NCI-H510A (cell line): ENCODE measurements around the gene SRRT.
"Not testable (repeated sequence)": the region's sequence is repeated elsewhere in the genome, so short reads cannot be mapped to it uniquely, and the experiment has no call there.

ENCODE experiments used
- DNase-seq: peaks from one replicate; lab custom pipeline; 2025; lab: John Stamatoyannopoulos, UW

Gene SRRT

DNA sequence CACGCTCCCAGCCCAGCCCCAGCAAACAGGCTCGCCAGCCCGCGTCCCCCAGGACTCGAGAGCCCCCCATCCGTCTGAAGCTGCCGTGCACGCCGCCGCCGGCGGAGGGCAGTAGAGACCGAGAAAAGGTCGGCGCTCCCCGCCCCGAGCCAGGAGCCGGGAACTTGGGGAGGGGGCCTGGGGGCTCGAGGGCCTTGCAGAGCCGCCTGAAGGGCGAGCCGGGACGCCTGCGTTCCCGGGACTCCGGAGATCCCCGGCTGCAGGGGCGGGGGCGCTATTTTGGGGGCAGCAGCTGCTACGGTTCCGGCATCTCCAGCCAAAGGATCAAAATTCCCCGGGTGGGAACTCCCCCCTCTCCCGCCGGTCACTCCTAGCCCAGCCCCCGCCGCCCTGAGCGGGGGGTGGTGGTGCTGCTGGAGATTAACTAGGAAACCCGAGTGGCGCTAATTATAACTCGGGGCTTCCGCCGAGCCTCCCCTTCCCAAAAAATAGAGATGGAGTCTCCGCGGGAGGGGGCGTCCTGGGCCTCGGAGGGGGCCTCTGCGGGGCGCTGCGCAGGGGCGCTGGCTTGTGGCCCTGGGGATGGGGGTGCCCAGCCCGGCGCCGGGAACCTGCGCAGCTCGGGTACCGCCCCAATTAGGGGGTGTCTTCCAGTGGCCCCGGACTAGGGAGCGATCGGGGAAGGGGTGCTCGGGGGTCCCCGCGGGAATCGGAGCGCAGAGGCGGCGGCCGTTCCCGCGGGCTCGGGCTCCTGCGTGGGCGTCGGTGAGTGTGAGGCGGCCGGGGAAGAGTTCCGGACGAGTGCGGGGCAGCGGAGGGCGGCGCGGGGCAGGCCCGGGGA is 20.2 kb downstream of the SRRT start:
- DNase-seq: no peak

DNA sequence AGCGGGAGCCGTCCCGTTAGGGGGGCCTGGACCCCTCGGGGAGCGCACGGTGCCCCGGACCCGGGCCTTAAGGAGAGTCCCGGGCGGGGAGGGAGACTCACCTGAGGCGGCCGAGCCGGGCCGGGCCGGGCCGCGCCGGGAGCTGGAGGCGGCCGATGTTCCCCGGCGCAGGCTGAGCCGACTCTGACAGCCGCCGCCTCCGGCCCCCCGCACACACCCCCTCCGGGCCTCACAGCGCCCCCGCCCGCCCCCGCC is 20.7 kb downstream of the SRRT start, which contains the start of gene ACHE:
Gene ACHE (minus strand): TSS at position 188 of the 255 bp plus-strand sequence. CDS start 1,656 bp downstream, outside the sequence.
- DNase-seq: no peak

DNA sequence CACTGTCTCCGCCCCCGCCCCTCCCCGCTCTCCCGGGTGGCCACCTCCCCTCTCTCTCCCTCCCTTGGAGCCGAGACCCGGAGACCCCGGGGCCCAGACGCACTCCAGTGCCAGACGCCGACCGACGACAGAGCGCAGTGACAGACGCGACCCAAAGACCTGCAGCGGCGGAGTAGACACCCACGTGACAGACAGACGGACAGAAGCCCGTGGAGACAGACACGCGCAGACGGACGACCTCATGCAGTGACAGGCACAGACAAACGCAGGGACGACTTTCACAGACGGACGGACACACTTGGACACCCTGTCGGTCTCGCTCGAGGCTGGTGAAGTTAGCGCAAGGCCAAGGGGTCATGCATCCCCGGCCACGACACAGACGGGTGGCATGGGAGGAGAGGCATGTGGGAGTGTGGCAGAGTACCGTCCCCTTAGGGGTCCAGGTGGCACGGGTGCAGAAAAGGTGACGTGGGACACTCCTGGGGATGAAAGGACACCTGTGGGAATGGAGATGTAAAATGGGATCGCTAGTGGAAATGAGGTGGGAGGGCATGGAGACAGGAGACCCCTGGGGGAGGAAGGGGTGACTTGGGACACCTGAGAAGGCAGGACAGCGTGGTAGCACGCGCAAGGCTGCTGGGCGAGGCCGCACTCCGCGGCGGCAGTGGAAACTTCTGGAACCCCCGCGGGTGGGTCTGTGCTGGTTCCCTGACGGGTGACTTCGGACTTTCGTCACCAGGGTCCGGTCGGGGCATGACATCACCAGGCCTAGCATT is 21.2 kb downstream of the SRRT start:
- DNase-seq: no peak

- no peak for DNase-seq
Observed at GRCh38 chr7:100896732-100897608, 22.1 kb downstream of the SRRT start.

DNA sequence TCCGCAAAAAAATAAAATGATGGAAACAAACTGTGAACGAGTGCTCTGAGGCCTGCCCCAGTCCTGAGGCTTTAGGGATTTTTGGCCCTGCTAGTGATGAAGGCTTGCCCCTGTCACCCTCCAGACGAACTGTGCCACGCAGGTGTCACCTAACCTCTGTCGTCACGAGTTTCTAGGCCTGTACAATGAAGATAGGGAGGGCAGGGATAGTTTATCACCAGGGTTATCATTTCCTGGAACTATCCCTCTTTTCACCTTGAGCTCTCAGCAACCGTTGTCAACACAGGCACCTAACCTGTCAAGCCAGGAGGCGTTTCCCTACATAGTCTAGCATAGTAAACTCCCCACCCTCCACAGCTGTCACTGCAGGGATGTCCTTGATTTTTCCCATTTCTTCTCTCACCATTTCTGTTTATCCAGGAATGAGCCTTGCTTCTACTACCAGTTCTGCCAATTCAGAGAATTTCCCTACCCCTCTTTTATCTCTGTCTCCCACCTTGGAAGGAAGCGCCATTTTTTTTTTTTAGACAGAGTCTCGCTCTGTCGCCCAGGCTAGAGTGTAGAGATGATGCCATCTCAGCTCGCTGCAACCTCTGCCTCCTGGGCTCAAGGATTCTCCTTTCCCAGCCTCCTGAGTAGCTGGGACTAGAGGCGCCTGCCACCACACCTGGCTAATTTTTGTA is 23.0 kb downstream of the SRRT start:
- no peak for DNase-seq

DNA sequence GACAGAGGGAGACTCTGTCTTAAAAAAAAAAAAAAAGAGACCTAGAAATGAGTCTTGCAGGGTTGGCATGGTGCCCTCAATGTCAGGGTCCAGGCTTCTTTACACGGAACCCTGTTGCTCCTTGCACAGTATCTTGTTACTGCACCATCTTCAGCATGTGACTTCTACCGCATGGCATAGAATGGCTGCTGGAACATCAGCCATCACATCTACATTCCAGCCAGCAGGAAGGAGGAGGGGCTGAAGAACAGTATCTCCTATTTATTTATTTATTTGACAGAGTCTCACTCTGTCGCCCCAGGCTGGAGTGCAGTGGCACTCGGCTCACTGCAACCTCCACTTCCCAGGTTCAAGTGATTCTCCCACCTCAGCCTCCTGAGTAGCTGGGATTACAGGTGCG is 24.5 kb downstream of the SRRT start:
- no peak for DNase-seq

DNA sequence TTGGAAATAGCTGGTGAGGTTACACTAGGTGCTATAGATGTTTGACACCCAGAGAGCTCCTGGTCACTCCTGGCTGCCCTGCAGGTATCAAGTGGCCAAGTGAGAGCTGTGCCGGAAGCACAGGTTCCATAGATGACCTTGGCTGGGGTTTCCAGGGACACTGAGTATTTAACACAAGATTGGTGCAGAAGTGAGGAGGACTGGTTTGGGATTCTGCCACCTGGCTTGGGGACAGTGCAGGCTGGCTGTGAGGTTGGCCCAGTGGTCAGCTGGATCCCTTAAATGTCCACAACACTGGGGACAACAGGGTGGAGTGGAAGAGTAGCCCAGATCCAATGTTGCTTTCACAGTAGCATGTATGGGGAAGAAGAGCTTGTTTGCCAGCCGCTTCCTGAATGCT is 26.1 kb downstream of the SRRT start:
- no peak for DNase-seq

- no peak for DNase-seq
Observed at GRCh38 chr7:100901921-100902332, 27.0 kb downstream of the SRRT start.

DNA sequence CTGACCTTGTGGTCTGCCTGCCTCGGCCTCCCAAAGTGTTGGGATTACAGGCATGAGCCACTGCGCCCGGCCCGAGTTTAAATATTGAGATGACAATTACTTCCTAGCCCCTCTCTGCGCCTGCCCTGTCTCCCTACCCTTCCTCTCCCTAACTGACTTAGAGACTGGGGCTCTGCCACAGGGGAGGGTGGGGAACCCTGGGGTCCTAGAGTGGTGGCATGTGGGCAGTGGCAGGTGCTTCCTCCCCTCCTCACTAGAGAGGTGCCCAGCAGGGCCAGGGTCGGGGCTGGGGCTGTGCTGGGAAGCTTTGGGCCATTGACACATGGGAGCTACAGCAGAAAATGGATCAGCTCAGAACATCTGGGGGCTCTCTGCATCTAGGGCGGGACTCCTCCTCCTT is 27.7 kb downstream of the SRRT start:
- no peak for DNase-seq

GRCh38 chr7:100908512-100908911 is 33.6 kb downstream of the SRRT start:
- DNase-seq: no peak

DNA sequence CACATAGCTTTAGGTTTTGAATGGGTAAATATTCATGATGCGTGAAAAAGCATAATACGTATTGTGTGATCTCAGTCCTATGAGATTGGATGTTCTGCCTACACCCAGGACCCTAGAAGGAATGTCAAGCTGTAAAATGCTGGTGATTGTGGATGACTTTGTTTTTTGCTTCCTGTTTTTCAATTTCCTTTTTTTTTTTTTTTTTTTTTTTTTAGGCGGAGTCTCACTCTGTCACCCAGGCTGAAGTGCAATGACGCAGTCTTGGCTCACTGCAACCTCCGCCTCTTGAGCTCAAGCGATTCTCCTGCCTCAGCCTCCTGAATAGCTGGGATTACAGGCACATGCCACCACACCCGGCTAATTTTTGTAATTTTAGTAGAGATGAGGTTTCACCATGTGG is 35.5 kb downstream of the SRRT start:
- not testable (repeated sequence) for DNase-seq

DNA sequence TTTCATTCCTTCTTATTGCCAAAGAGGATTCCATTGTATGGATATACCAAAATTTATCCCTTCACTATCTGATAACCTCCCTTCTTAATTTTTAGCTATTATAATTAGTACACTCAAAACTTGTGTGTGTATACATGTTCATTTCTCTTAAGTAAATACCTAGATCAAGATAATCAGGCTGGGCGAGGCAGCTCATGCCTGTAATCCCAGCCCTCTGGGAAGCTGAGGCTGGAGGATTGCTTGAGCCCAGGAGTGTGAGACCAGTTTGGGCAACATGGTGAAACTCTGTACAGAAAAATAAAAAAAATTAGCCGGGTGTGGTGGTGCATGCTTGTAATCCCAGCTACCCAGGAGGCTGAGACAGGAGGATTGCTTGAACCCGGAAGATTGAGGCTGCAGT is 36.6 kb downstream of the SRRT start:
- no peak for DNase-seq

DNA sequence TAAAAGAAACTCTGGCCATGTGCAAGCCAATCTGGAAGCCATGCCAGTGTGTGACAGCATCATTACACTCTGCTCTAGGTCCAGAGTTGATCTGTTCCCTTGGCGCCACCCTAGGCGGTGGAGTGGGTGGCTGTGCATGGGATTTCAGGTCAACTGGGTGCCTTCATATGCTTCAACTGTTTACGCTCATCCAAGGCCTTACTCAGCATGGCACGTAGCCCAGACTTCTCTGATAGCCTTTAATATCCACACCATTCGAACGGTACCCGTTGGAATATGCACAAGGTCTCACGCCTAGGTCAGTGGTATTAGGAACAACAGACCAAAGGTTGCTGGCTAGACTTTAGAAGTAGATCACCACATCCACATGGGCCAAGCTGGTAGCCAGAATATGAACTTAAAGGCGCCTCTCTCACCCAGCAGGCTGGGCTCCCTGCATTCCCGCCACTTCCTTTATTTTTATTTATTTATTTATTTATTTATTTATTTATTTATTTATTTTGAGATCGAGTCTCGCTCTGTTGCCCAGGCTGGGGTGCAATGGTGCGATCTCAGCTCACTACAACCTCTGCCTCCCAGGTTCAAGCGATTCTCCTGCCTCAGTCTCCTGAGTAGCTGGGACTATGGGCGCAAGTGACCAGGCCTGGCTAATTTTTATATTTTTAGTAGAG is 39.4 kb downstream of the SRRT start:
- DNase-seq: no peak

DNA sequence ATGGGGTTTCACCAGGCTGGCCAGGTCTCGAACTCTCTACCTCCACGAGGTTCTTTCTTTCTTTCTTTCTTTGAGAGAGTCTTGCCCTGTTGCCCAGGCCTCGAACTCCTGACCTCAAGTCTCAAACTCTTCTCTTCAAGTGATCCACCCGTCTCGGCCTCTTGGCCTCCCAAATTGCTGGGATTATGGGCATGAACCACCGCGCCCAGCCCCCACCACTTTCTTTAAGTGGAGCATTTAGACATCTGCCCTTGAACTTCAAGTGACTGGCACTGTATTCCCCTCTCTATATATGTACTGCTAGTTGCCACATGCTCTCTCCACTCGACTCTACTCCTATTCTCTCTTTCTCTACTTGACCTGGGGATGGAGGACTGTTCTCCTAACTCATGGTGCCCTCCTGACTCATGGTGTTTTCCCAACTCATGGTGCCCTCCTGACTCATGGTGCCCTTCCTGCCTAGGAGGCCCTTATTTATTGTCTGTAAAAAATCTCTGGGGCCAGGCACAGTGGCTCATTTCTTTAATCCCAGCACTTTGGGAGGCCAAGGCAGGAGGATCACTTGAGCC is 40.1 kb downstream of the SRRT start:
- DNase-seq: no peak

- not testable (repeated sequence) for DNase-seq
Observed at GRCh38 chr7:100919335-100919734, 44.4 kb downstream of the SRRT start.

DNA sequence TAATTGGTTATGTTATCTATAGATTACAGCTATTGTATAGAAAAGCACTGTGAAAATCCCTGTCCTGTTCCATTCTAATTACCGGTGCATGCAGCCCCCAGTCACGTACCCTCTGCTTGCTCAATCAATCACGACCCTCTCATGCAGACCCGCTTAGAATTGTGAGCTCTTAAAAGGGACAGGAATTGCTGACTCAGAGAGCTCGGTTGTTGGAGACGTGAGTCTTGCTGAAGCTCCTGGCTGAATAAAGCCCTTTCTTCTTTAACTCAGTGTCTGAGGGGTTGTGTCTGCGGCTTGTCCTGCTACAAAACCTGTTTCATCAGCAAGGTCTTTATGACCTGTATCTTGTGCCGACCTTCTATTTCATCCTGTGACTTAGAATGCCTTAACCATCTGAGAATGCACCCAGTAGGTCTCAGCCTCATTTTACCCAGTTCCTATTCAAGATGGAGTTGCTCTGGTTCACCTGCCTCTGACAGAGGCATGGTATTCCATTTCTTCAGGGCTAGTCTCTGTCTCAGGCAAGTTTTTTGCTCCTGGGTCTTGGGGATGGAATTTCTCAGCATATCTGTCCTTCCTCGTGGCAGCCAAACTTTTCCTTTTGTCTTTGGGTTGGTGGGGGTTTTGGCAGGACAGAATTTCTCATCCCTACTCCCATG is 45.0 kb downstream of the SRRT start:
- not testable (repeated sequence) for DNase-seq

DNA sequence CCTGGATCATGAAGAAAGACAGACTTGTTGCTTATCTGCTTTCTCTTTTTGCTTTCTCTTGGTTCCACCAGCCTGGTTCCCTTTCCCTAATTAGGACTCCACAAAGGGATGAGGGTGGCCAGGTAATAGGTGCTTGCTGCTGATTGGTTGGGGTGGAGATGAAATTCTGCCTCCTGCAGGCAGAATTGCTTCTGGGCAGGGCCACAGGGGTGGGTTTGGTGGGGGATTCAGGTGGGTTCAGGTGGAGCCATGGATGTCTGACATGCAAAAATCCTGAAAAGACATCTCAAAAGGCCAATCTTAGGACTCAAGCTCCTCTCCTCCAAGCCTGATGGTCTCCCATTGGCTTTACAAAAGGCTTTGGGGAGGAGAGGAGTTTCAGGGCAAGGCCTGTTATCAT is 46.1 kb downstream of the SRRT start:
- no peak for DNase-seq

DNA sequence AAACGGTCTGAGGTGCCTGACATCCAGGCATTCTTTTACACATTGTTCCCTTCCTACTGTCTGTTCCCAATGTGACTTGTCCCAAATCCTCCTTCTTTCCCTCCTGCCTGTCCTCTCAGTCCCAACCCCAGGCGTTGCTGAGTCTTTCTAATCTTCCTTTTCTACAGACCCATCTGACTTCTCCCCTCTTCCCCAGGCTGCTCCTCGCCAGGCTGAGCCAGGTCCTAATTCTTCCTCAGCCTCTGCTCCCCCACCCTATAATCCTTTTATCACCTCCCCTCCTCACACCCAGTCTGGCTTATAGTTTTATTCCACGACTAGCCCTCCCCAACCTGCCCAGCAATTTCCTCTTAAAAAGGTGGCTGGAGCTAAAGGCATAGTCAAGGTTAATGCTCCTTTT is 48.7 kb downstream of the SRRT start:
- not testable (repeated sequence) for DNase-seq

DNA sequence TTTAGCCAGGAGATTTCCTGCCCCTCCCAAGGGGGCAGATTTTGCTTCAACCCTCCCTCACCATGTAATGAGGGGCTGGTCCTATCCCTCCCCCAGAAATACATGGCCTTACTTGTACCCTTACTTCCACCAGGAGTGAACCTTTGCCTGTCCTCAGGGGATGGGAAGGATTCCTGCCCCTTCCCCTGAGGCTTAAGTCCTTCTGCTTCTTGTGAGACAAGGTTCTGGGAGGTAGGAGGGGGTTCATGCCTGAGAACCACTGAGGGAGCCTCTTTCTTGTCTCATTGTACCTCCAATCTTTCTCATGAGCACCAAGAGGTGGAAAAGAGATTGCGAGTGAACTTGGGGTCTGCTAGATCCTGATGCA is 54.9 kb downstream of the SRRT start:
- DNase-seq: no peak

DNA sequence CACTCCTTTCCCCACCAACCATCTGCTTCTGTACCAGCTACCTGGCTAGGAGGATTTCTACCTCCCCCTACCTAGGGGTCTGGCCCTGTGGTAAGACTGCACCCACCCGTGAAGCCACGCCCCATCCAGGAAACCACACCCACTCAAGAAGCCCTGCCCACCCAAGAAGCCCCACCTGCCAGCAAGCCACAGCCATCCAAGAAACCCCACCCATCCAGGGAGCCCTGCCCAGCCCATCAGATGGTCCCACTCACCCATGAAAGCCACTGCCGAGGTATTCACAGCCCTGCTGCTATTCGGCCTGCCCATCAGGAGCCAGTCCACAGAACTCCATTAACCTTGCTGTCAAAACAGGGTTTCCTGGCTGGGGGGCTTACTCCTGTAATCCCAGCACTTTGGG is 58.8 kb downstream of the SRRT start:
- no peak for DNase-seq

GRCh38 chr7:100935381-100935780 is 60.5 kb downstream of the SRRT start:
- DNase-seq: not testable (repeated sequence)
